Measurements from ENCODE around the gene ATXN2. TPM values are rescaled to one million over a fixed set of nuclear protein-coding genes. Genes with fewer than 3 reads are reported as not detected.

ATXN2 gene
- total RNA-seq, 1 donor from 2014 or later: 71.0 TPM

DNA sequence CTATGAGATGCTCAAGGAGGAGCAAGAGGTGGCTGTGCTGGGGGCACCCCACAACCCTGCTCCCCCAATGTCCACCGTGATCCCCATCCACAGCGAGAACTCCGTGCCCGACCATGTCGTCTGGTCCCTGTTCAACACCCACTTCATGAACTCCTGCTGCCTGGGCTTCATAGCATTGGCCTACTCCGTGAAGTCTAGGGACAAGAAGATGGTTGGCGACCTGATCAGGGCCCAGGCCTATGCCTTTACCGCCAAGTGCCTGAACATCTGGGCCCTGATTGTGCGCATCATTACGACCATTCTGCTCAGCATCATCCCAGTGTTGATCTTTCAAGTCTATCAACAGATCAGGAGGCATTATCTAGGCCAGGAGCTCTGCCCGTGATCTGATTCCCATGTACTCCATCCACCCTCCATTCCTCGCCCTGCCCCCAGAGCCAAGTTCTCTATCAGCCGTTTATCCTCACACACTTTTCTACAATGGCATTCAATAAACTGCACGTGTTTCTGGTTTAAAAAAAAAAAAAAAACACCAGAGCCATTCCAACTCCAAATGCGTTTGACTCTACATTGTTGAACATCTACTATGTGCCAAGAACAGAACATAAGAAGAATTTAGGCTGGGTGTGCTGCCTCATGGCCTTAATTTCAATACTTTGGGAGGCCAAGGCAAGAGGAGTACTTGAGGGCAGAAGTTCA lies 17.5 kb downstream of the ATXN2 start:
- Mint-ChIP-seq H3K27me3 (ENCODE audit: low read depth) (no peaks in the 10 kb centered on the region), H3K4me3 (no peak overlapping the region), H3K9me3 (no peaks in the 10 kb centered on the region), H3K27ac (ENCODE audit: unreplicated experiment) (no peak overlapping the region), H3K4me1 (peaks cover 9% of the 10 kb centered on the region), H3K36me3 (ENCODE audit: low read depth) (no peaks in the 10 kb centered on the region)
- no peak for DNase-seq (ENCODE audit: low read depth, low spot score)
- TF ChIP-seq CTCF (conservative IDR thresholded peaks at IDR 0.05): no peak

- no peak for TF ChIP-seq CTCF (conservative IDR thresholded peaks at IDR 0.05)
- H3K27ac Mint-ChIP-seq (ENCODE audit: unreplicated experiment): no peak overlapping the region
- H3K4me3 Mint-ChIP-seq: no peak overlapping the region
- H3K27me3 Mint-ChIP-seq (ENCODE audit: low read depth): no peaks in the 10 kb centered on the region
- H3K9me3 Mint-ChIP-seq: no peaks in the 10 kb centered on the region
- no peaks in the 10 kb centered on the region for H3K36me3 Mint-ChIP-seq (ENCODE audit: low read depth)
- no peak for DNase-seq (ENCODE audit: low read depth, low spot score)
- H3K4me1 Mint-ChIP-seq: peaks cover 9% of the 10 kb centered on the region
Measured at GRCh38 chr12:111580737-111581136, 18.4 kb downstream of the ATXN2 start.

DNA sequence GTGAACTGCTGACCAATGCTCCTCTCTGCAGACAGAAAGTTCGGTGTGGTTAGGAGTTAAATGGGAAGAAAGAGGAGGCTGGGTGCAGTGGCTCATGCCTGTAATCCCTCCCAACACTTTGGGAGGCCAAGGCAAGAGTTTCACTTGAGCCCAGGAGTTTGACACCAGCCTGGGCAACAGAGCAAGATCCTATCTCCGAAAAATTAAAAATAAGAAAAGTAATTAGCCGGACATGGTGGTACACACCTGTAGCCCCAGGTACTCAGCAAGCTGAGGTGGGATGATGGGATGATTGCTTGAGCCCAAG lies 19.0 kb downstream of the ATXN2 start:
- H3K27ac Mint-ChIP-seq (ENCODE audit: unreplicated experiment): no peak overlapping the region
- no peaks in the 10 kb centered on the region for H3K36me3 Mint-ChIP-seq (ENCODE audit: low read depth)
- DNase-seq (ENCODE audit: low read depth, low spot score): no peak
- H3K9me3 Mint-ChIP-seq: no peaks in the 10 kb centered on the region
- no peaks in the 10 kb centered on the region for H3K27me3 Mint-ChIP-seq (ENCODE audit: low read depth)
- H3K4me1 Mint-ChIP-seq: peaks cover 9% of the 10 kb centered on the region
- no peak overlapping the region for H3K4me3 Mint-ChIP-seq
- no peak for TF ChIP-seq CTCF (conservative IDR thresholded peaks at IDR 0.05)

GRCh38 chr12:111578971-111579340 lies 20.2 kb downstream of the ATXN2 start:
- H3K4me1 Mint-ChIP-seq: peaks cover 9% of the 10 kb centered on the region
- H3K27me3 Mint-ChIP-seq (ENCODE audit: low read depth): no peaks in the 10 kb centered on the region
- no peaks in the 10 kb centered on the region for H3K36me3 Mint-ChIP-seq (ENCODE audit: low read depth)
- H3K9me3 Mint-ChIP-seq: no peaks in the 10 kb centered on the region
- DNase-seq (ENCODE audit: low read depth, low spot score): no peak
- H3K27ac Mint-ChIP-seq (ENCODE audit: unreplicated experiment): no peak overlapping the region
- TF ChIP-seq CTCF (conservative IDR thresholded peaks at IDR 0.05): no peak
- H3K4me3 Mint-ChIP-seq: no peak overlapping the region

GRCh38 chr12:111578276-111578970 lies 20.7 kb downstream of the ATXN2 start:
- Mint-ChIP-seq H3K4me3 (no peak overlapping the region), H3K27ac (ENCODE audit: unreplicated experiment) (no peak overlapping the region), H3K27me3 (ENCODE audit: low read depth) (no peaks in the 10 kb centered on the region), H3K36me3 (ENCODE audit: low read depth) (no peaks in the 10 kb centered on the region), H3K4me1 (peaks cover 9% of the 10 kb centered on the region), H3K9me3 (no peaks in the 10 kb centered on the region)
- no peak for TF ChIP-seq CTCF (conservative IDR thresholded peaks at IDR 0.05)
- DNase-seq (ENCODE audit: low read depth, low spot score): no peak

Measured in neural crest cell (in vitro differentiated cells).